HepG2 (cell line): ENCODE measurements around the gene AMBRA1. TPM values are rescaled to one million over a fixed set of nuclear protein-coding genes. Genes with fewer than 3 reads are reported as not detected.

Experiments
- CBX5 ChIP-seq: sonication (generic); formaldehyde crosslinking; IDR thresholded peaks from 2 replicates; pipeline ENCODE4 v1.4.0; 2020; ENCODE audit warnings: missing genetic modification reagents, borderline replicate concordance
- GATAD1 ChIP-seq: IDR thresholded peaks from 2 replicates; pipeline ENCODE4 v1.6.1; 2016; ENCODE audit warnings: missing genetic modification reagents, missing compliant biosample characterization
- GFI1 ChIP-seq: sonication (generic); formaldehyde crosslinking; IDR thresholded peaks from 2 replicates; pipeline ENCODE4 v1.5.0; 2020; ENCODE audit warnings: missing genetic modification reagents, mild to moderate bottlenecking, borderline replicate concordance
- MIER3 ChIP-seq: IDR thresholded peaks from 2 replicates; pipeline ENCODE4 v1.6.1; 2016; ENCODE audit warnings: missing compliant biosample characterization, borderline replicate concordance
- PCBP1 ChIP-seq: fragments of 200-400 bp; formaldehyde crosslinking; IDR thresholded peaks from 2 replicates; pipeline ENCODE4 v1.6.1; 2017; ENCODE audit warnings: mild to moderate bottlenecking, low read depth, low read length, borderline replicate concordance
- TBL1XR1 ChIP-seq: fragments of 150-350 bp; IDR thresholded peaks from 2 replicates; pipeline ENCODE4 v1.6.1; 2014; ENCODE audit warnings: borderline replicate concordance, low read length; ENCODE audit not compliant: partially characterized antibody
- U2AF2 ChIP-seq: fragments of 200-400 bp; formaldehyde crosslinking; IDR thresholded peaks from 2 replicates; pipeline ENCODE4 v1.6.1; 2017; ENCODE audit warnings: low read depth, mild to moderate bottlenecking, low read length
- ZFY ChIP-seq: sonication (generic); formaldehyde crosslinking; IDR thresholded peaks from 2 replicates; pipeline ENCODE4 v1.4.0; 2020; ENCODE audit warnings: missing genetic modification reagents
- ZNF12 ChIP-seq: sonication (generic); formaldehyde crosslinking; IDR thresholded peaks from 2 replicates; pipeline ENCODE4 v1.5.0; 2020; ENCODE audit warnings: missing genetic modification reagents
- ZNF205 ChIP-seq: IDR thresholded peaks from 2 replicates; pipeline ENCODE4 v1.6.1; 2018; ENCODE audit warnings: missing biosample characterization, missing genetic modification reagents
- ZNF274 ChIP-seq: sonication (generic); formaldehyde crosslinking; IDR thresholded peaks from 2 replicates; pipeline ENCODE4 v1.5.1; 2020; ENCODE audit warnings: mild to moderate bottlenecking, missing genetic modification reagents
- ZNF350 ChIP-seq: sonication (generic); formaldehyde crosslinking; IDR thresholded peaks from 2 replicates; pipeline ENCODE4 v1.4.0; 2020; ENCODE audit warnings: mild to moderate bottlenecking, low read depth, missing genetic modification reagents, borderline replicate concordance
- ZNF543 ChIP-seq: sonication (generic); formaldehyde crosslinking; IDR thresholded peaks from 2 replicates; pipeline ENCODE4 v1.4.0; 2020; ENCODE audit warnings: mild to moderate bottlenecking, missing genetic modification reagents
- ZNF550 ChIP-seq: sonication (generic); formaldehyde crosslinking; IDR thresholded peaks from 2 replicates; pipeline ENCODE4 v1.4.0; 2020; ENCODE audit warnings: mild to moderate bottlenecking, missing genetic modification reagents, borderline replicate concordance
- ZNF879 ChIP-seq: sonication (generic); formaldehyde crosslinking; IDR thresholded peaks from 2 replicates; pipeline ENCODE4 v1.8.1; 2023; ENCODE audit warnings: missing genetic modification reagents
- polyA plus RNA-seq, 8 experiments: library from polyadenylated mRNA; depleted of rRNA in 3 of 8; stranded (reverse) in 7 of 8; unstranded in 1 of 8; fragments of >200 nt; fragmentation: Illumina TruSeq in 4 of 8; extraction: Trizol in 4 of 8; gene quantifications; 2 replicates each; pipeline versions ENCODE4 v1.2.1 to v1.2.3, GENCODE V29; 2011 to 2016; ENCODE audit warnings: low read depth in 4 of 8, missing spikeins in 1 of 8, mixed read lengths in 1 of 8; ENCODE audit not compliant: insufficient read depth in 1 of 8
- total RNA-seq, 5 experiments: library from RNA; depleted of rRNA; stranded (reverse); fragments of >200 nt; fragmentation: Illumina TruSeq; extraction: Trizol; gene quantifications; 2 replicates each; pipeline ENCODE4 v1.2.3, GENCODE V29; 2016; ENCODE audit warnings: low read depth in 1 of 5
- TF ChIP-seq, protein P1 (sequence below): sonication (generic); formaldehyde crosslinking; IDR thresholded peaks from 2 replicates; pipeline ENCODE4 v1.5.0; 2020; ENCODE audit warnings: mild to moderate bottlenecking, missing genetic modification reagents, borderline replicate concordance
- TF ChIP-seq, protein P2 (sequence below): sonication (generic); formaldehyde crosslinking; IDR thresholded peaks from 2 replicates; pipeline ENCODE4 v1.5.0; 2020; ENCODE audit warnings: missing genetic modification reagents
- TF ChIP-seq, protein P3 (sequence below): fragments of 450-650 bp; IDR thresholded peaks from 2 replicates; pipeline ENCODE4 v1.6.1; 2017
- TF ChIP-seq, protein P4 (sequence below): sonication (generic); formaldehyde crosslinking; IDR thresholded peaks from 2 replicates; pipeline ENCODE4 v1.5.1; 2020; ENCODE audit warnings: missing genetic modification reagents, mild to moderate bottlenecking, borderline replicate concordance

Gene AMBRA1
- total and polyA plus RNA-seq, 2 of the 13 experiments (the other 11 are each of a cell fraction or from before 2014, with no cell fraction given), result 15.7 to 26.0 TPM

DNA sequence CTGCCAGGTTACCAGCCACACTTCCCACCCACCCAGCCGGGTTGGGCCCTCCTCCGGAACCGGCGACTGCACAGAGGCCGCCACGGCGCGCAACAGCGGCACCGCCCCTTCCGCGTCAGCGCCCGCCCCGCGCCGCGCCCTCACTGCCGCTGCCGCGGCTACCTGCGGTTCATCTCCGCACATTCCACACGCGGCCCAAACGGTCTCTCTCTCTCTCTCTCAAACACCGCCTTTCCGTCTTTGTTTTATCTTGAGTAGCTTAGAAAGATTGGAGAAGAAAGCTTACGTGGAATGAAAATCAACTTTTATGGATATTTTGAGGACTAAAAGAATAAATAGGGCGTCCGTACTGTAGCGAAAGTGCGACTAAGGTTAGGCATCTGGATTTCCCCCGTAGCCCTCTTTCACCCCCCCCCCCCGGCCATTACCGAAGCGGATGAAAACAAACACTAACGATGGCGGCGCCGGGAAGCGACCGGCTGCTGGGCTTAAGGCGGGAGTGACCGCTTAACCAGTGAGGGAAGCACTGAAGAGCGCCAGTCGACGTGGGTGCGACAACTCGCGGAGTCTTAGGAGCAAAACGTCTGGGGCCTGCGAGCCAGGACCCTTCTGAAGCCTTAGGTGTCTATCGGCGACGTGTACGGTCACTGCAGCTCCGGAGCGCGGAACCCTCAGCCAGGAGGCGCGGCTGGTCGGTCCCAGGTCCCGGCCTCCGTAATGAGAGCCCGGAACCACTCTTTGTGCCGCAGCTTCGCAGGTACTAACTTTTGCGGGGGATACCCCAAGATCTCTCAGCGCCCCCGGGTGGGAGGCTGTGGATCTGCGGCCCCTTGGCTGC, 23.5 kb upstream of the AMBRA1 start, which contains the start of the genes ATG13 and HARBI1 (continued):
- TF ChIP-seq, protein P1, sequence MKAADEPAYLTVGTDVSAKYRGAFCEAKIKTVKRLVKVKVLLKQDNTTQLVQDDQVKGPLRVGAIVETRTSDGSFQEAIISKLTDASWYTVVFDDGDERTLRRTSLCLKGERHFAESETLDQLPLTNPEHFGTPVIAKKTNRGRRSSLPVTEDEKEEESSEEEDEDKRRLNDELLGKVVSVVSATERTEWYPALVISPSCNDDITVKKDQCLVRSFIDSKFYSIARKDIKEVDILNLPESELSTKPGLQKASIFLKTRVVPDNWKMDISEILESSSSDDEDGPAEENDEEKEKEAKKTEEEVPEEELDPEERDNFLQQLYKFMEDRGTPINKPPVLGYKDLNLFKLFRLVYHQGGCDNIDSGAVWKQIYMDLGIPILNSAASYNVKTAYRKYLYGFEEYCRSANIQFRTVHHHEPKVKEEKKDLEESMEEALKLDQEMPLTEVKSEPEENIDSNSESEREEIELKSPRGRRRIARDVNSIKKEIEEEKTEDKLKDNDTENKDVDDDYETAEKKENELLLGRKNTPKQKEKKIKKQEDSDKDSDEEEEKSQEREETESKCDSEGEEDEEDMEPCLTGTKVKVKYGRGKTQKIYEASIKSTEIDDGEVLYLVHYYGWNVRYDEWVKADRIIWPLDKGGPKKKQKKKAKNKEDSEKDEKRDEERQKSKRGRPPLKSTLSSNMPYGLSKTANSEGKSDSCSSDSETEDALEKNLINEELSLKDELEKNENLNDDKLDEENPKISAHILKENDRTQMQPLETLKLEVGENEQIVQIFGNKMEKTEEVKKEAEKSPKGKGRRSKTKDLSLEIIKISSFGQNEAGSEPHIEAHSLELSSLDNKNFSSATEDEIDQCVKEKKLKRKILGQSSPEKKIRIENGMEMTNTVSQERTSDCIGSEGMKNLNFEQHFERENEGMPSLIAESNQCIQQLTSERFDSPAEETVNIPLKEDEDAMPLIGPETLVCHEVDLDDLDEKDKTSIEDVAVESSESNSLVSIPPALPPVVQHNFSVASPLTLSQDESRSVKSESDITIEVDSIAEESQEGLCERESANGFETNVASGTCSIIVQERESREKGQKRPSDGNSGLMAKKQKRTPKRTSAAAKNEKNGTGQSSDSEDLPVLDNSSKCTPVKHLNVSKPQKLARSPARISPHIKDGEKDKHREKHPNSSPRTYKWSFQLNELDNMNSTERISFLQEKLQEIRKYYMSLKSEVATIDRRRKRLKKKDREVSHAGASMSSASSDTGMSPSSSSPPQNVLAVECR (CRISPR knock-in tag), result peak; percentile 91
- TF ChIP-seq GATAD1 (CRISPR knock-in tag) (peak; percentile 87), MIER3 (CRISPR knock-in tag) (0 out of 2 replicates have a peak, but pooled peaks have one; percentile 8), CBX5 (CRISPR knock-in tag) (no peak), ZNF274 (no peak), PCBP1 (no peak), ZFY (CRISPR knock-in tag) (peak; percentile 73), ZNF543 (CRISPR knock-in tag) (no peak; the same call in 1 of the 2 replicates), ZNF205 (CRISPR knock-in tag) (no peak), ZNF879 (CRISPR knock-in tag) (no peak), ZNF12 (CRISPR knock-in tag) (peak; percentile 16; the same call in 1 of the 2 replicates), U2AF2 (no peak), ZNF350 (CRISPR knock-in tag) (peak; percentile 73; the same call in 1 of the 2 replicates), ZNF550 (peak; percentile 75; the same call in 1 of the 2 replicates), GFI1 (CRISPR knock-in tag) (peak; percentile 75), TBL1XR1 (no peak)
- TF ChIP-seq, protein P2, sequence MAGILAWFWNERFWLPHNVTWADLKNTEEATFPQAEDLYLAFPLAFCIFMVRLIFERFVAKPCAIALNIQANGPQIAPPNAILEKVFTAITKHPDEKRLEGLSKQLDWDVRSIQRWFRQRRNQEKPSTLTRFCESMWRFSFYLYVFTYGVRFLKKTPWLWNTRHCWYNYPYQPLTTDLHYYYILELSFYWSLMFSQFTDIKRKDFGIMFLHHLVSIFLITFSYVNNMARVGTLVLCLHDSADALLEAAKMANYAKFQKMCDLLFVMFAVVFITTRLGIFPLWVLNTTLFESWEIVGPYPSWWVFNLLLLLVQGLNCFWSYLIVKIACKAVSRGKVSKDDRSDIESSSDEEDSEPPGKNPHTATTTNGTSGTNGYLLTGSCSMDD (CRISPR knock-in tag), result no peak
- TF ChIP-seq, protein P3, sequence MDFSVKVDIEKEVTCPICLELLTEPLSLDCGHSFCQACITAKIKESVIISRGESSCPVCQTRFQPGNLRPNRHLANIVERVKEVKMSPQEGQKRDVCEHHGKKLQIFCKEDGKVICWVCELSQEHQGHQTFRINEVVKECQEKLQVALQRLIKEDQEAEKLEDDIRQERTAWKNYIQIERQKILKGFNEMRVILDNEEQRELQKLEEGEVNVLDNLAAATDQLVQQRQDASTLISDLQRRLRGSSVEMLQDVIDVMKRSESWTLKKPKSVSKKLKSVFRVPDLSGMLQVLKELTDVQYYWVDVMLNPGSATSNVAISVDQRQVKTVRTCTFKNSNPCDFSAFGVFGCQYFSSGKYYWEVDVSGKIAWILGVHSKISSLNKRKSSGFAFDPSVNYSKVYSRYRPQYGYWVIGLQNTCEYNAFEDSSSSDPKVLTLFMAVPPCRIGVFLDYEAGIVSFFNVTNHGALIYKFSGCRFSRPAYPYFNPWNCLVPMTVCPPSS, result no peak
- TF ChIP-seq, protein P4, sequence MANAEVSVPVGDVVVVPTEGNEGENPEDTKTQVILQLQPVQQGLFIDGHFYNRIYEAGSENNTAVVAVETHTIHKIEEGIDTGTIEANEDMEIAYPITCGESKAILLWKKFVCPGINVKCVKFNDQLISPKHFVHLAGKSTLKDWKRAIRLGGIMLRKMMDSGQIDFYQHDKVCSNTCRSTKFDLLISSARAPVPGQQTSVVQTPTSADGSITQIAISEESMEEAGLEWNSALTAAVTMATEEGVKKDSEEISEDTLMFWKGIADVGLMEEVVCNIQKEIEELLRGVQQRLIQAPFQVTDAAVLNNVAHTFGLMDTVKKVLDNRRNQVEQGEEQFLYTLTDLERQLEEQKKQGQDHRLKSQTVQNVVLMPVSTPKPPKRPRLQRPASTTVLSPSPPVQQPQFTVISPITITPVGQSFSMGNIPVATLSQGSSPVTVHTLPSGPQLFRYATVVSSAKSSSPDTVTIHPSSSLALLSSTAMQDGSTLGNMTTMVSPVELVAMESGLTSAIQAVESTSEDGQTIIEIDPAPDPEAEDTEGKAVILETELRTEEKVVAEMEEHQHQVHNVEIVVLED, result peak; percentile 91
